Body of pancreas (tissue), 4 donors: Measurements from ENCODE around the gene STX17.

Experiments
- CTCF ChIP-seq, 7 experiments: fragments of 450-650 bp in 4 of 7; fragments of 200-600 bp in 3 of 7; sonication (generic) in 3 of 7; IDR thresholded peaks; one replicate each; pipeline ENCODE4 v1.5.1; 2016 to 2019; ENCODE audit warnings: antibody characterized with exemption in 7 of 7
- POLR2A ChIP-seq, 3 donors: fragments of 450-650 bp; IDR thresholded peaks; one replicate each; pipeline ENCODE4 v1.6.1; 2016; ENCODE audit warnings: antibody characterized with exemption in 3 of 3, mild to moderate bottlenecking in 2 of 3

DNA sequence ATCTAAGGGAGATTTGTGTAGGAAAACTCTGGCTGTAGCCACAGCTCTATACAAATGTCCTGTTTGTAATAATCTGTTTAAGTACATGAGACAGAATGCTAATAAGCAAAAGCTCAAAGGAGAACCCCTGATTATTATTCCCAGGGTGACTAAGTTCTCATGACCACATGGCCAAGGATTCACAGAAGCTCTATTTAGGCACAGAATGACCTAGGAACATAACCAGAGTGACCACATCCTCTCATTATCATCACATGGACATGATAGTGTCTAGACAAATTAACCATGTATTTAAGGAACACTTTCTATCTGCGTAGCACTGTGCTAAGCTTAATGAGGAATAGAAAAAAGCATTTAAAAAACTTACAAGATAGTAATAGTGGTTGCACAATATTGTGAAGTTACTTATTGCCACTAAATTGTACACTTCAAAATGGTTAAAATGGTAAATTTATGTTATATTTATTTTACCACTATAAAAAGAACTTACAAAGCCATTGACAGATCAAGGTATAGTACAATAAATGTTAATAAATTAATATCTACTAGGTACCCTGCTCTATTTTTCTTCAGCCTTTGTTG, 56.3 kb downstream of the STX17 start:
- TF ChIP-seq POLR2A (IDR thresholded peaks at IDR 0.05) (no peak), CTCF (IDR thresholded peaks at IDR 0.05) (no peak)
